Measurements from ENCODE around the gene CCDC102A.

DNA sequence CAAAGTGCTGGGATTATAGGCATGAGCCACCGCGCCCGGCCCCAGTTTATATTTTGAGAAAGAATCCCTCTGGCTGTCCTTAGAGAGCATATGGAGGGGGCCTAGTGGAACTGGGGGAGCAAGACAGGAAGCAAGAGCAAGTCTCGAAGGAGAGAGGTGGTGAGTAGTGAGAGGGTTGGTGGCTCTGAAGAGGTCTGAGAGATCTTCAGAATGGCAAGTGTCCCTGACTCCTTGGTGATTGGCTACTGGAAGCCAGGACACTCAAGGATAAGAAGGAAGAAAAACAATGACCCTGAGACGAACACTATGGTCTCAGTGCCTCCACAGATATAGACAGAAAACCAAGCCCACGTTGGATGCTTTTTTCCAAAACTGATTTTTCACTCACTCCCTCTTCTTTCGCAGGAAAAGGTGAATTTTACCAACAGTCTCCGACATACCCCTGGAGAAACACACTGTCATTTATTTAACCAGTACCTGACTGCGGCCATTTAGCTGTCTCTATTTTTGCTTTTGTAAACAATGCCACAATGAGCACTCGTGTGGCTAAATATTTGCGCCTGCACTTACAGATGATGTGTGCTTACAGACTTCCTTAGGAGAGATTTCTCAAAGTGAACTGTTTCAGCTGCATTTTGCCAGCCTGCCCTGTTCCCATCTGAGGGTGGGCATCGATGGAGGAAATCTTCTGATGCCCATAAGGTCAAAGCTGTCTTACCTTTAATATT is 34.2 kb downstream of the CCDC102A start:
- TF ChIP-seq, protein P1, sequence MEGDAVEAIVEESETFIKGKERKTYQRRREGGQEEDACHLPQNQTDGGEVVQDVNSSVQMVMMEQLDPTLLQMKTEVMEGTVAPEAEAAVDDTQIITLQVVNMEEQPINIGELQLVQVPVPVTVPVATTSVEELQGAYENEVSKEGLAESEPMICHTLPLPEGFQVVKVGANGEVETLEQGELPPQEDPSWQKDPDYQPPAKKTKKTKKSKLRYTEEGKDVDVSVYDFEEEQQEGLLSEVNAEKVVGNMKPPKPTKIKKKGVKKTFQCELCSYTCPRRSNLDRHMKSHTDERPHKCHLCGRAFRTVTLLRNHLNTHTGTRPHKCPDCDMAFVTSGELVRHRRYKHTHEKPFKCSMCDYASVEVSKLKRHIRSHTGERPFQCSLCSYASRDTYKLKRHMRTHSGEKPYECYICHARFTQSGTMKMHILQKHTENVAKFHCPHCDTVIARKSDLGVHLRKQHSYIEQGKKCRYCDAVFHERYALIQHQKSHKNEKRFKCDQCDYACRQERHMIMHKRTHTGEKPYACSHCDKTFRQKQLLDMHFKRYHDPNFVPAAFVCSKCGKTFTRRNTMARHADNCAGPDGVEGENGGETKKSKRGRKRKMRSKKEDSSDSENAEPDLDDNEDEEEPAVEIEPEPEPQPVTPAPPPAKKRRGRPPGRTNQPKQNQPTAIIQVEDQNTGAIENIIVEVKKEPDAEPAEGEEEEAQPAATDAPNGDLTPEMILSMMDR (conservative IDR thresholded peaks at IDR 0.05 in 1 of 2, IDR thresholded peaks at IDR 0.05 in 1 of 2; ENCODE audit: extremely low read depth in 1 of 2, insufficient read depth in 1 of 2, low read depth in 1 of 2, low read length in 2 of 2), result no peak
- TF ChIP-seq EZH2 (IDR thresholded peaks at IDR 0.05; ENCODE audit: borderline replicate concordance, low read length), result no peak

All from mammary epithelial cell (primary cell).